H1 (cell line): ENCODE data around the gene PAX5. TPM values are rescaled to one million over a fixed set of nuclear protein-coding genes. Genes with fewer than 3 reads are reported as not detected.

Source experiments
- CTCF ChIA-PET: fragments of 300-600 bp; sonication (Branson Sonifier 250); formaldehyde crosslinking; loops from one replicate; lab custom pipeline; 2021; ENCODE audit not compliant: partially characterized antibody; lab: Charles Lee
- POLR2A ChIA-PET: fragments of 300-600 bp; sonication (Branson Sonifier 250); formaldehyde crosslinking; loops from one replicate; lab custom pipeline; 2021; ENCODE audit warnings: inconsistent platforms; ENCODE audit not compliant: partially characterized antibody; lab: Charles Lee
- DNase-seq, 2 experiments: peaks; one replicate each; pipeline versions ENCODE4 v3.0.0 to v3.0.0-alpha.2; 2010 to 2022; ENCODE audit warnings: low spot score in 2 of 2, low read depth in 1 of 2, mixed read lengths in 1 of 2
- FAIRE-seq: peaks from 2 replicates; lab custom pipeline; 2011; peaks lifted over from hg19 to GRCh38; lab: Jason Lieb, UNC
- H2AFZ ChIP-seq: 2 replicates; pipeline ENCODE4 v1.8.1; 2012; ENCODE audit warnings: low read length, inconsistent platforms
- H2AK5ac ChIP-seq: 2 replicates; pipeline ENCODE4 v1.6.1; 2013; ENCODE audit warnings: low read depth, low read length
- H2BK120ac ChIP-seq: replicated peaks from 2 replicates; pipeline ENCODE3; 2013; ENCODE audit warnings: low read depth, low read length, inconsistent platforms
- H2BK12ac ChIP-seq: 2 replicates; pipeline ENCODE4 v1.6.1; 2013; ENCODE audit warnings: low read depth, low read length
- H2BK15ac ChIP-seq: 2 replicates; pipeline ENCODE4 v1.6.1; 2013; ENCODE audit warnings: low read length
- H2BK20ac ChIP-seq: 2 replicates; pipeline ENCODE4 v1.6.1; 2013; ENCODE audit warnings: low read length
- H2BK5ac ChIP-seq: 2 replicates; pipeline ENCODE4 v1.6.1; 2013; ENCODE audit warnings: low read depth, low read length
- H3K14ac ChIP-seq: 2 replicates; pipeline ENCODE4 v1.6.1; 2013; ENCODE audit warnings: inconsistent platforms; ENCODE audit not compliant: insufficient read length
- H3K18ac ChIP-seq: 2 replicates; pipeline ENCODE4 v1.6.1; 2013; ENCODE audit warnings: low read length; ENCODE audit errors: extremely low read depth
- H3K23ac ChIP-seq: 2 replicates; pipeline ENCODE4 v1.6.1; 2013; ENCODE audit warnings: inconsistent platforms; ENCODE audit not compliant: insufficient read length
- H3K23me2 ChIP-seq: 2 replicates; pipeline ENCODE4 v1.6.1; 2013; ENCODE audit warnings: low read depth, low read length
- H3K27ac ChIP-seq: 2 replicates; pipeline ENCODE4 v1.6.1; 2011; ENCODE audit warnings: low read depth, low read length, inconsistent platforms
- H3K27me3 ChIP-seq, 4 experiments: replicated peaks in 1 of 4; 1 replicate in 1 of 4; 2 replicates in 3 of 4; pipeline versions ENCODE4 v1.6.1 to v1.8.1; 2011 to 2013; ENCODE audit warnings: low read length in 3 of 4, mild to moderate bottlenecking in 3 of 4, inconsistent platforms in 2 of 4, mixed read lengths in 2 of 4, moderate library complexity in 1 of 4; ENCODE audit not compliant: control insufficient read depth in 3 of 4, insufficient read depth in 3 of 4; ENCODE audit errors: extremely low read depth in 1 of 4
- H3K36me3 ChIP-seq, 4 experiments: 2 replicates each; pipeline versions ENCODE4 v1.6.1 to v1.8.1; 2011 to 2013; ENCODE audit warnings: mild to moderate bottlenecking in 4 of 4, low read length in 3 of 4, moderate library complexity in 2 of 4, control low read depth in 1 of 4, inconsistent platforms in 1 of 4; ENCODE audit not compliant: insufficient read depth in 4 of 4, control insufficient read depth in 2 of 4
- H3K4ac ChIP-seq: replicated peaks from 2 replicates; pipeline ENCODE3; 2013; ENCODE audit warnings: low read length, low read depth, mixed read lengths, inconsistent platforms; ENCODE audit not compliant: insufficient read length
- H3K4me1 ChIP-seq, 4 experiments: replicated peaks in 1 of 4; 1 replicate in 1 of 4; 2 replicates in 3 of 4; pipeline versions ENCODE4 v1.6.1 to v1.8.1; 2011 to 2013; ENCODE audit warnings: low read length in 3 of 4, inconsistent platforms in 2 of 4, mixed read lengths in 1 of 4; ENCODE audit not compliant: insufficient read depth in 4 of 4, control insufficient read depth in 3 of 4
- H3K4me2 ChIP-seq, 2 experiments: 2 replicates each; pipeline versions ENCODE4 v1.6.1 to v1.8.1; 2011 to 2013; ENCODE audit warnings: low read depth in 2 of 2, low read length in 2 of 2, control low read depth in 1 of 2, inconsistent platforms in 1 of 2, mild to moderate bottlenecking in 1 of 2; ENCODE audit not compliant: insufficient read depth in 1 of 2
- H3K4me3 ChIP-seq, 4 experiments: fragments of 200-600, 300-600 bp in 1 of 4; sonication (generic), shearing (Covaris generic), sonication (Bioruptor Twin) in 1 of 4; 2 replicates each; pipeline versions ENCODE4 v1.5.1 to v1.8.1; 2011 to 2016; ENCODE audit warnings: low read length in 4 of 4, low read depth in 3 of 4, control low read depth in 2 of 4, inconsistent platforms in 2 of 4, mild to moderate bottlenecking in 2 of 4, mixed read lengths in 1 of 4, moderate library complexity in 1 of 4; ENCODE audit not compliant: insufficient read depth in 2 of 4; ENCODE audit errors: extremely low read depth in 1 of 4
- H3K56ac ChIP-seq: replicated peaks from 2 replicates; pipeline ENCODE3; 2013; ENCODE audit warnings: low read depth, mild to moderate bottlenecking, mixed read lengths, low read length, inconsistent platforms; ENCODE audit not compliant: insufficient read length
- H3K79me1 ChIP-seq: 2 replicates; pipeline ENCODE4 v1.6.1; 2013; ENCODE audit warnings: low read depth, low read length, control low read depth
- H3K79me2 ChIP-seq, 2 experiments: 2 replicates each; pipeline versions ENCODE4 v1.6.1 to v1.8.1; 2012 to 2013; ENCODE audit warnings: low read length in 2 of 2, mild to moderate bottlenecking in 2 of 2, inconsistent platforms in 1 of 2; ENCODE audit not compliant: insufficient read depth in 2 of 2, control insufficient read depth in 1 of 2
- H3K9ac ChIP-seq, 4 experiments: replicated peaks in 1 of 4; 1 replicate in 1 of 4; 2 replicates in 3 of 4; pipeline versions ENCODE4 v1.6.1 to v1.8.1; 2011 to 2013; ENCODE audit warnings: low read depth in 3 of 4, low read length in 3 of 4, control low read depth in 2 of 4, mild to moderate bottlenecking in 2 of 4, moderate library complexity in 2 of 4, inconsistent platforms in 1 of 4; ENCODE audit errors: extremely low read depth in 1 of 4
- H3K9me3 ChIP-seq, 2 experiments: 2 replicates each; pipeline versions ENCODE4 v1.6.1 to v1.8.1; 2012 to 2013; ENCODE audit warnings: mild to moderate bottlenecking in 2 of 2, moderate library complexity in 2 of 2, control low read depth in 1 of 2, inconsistent platforms in 1 of 2, low read depth in 1 of 2, low read length in 1 of 2, mixed read lengths in 1 of 2; ENCODE audit not compliant: insufficient read depth in 2 of 2
- H4K20me1 ChIP-seq, 2 experiments: replicated peaks in 1 of 2; 2 replicates each; pipeline versions ENCODE3 to v1.8.1; 2011 to 2013; ENCODE audit warnings: inconsistent platforms in 2 of 2, low read length in 2 of 2, mild to moderate bottlenecking in 1 of 2; ENCODE audit not compliant: insufficient read depth in 2 of 2, control insufficient read depth in 1 of 2
- H4K5ac ChIP-seq: 2 replicates; pipeline ENCODE4 v1.6.1; 2013; ENCODE audit warnings: low read length, low read depth, mixed read lengths, inconsistent platforms; ENCODE audit not compliant: insufficient read length
- H4K8ac ChIP-seq: 2 replicates; pipeline ENCODE4 v1.8.0; 2013; ENCODE audit warnings: mild to moderate bottlenecking, moderate library complexity, low read length, inconsistent platforms; ENCODE audit not compliant: insufficient read depth; ENCODE audit errors: extremely low read depth
- H4K91ac ChIP-seq: replicated peaks from 2 replicates; pipeline ENCODE3; 2013; ENCODE audit warnings: low read length, mixed read lengths, inconsistent platforms; ENCODE audit not compliant: insufficient read length
- BRCA1 ChIP-seq: IDR thresholded peaks from 2 replicates; pipeline ENCODE4 v1.6.1; 2012; ENCODE audit warnings: low read depth, low read length, improper control_type of control experiment
- CREB1 ChIP-seq: IDR thresholded peaks from 2 replicates; pipeline ENCODE4 v1.6.1; 2012; ENCODE audit warnings: inconsistent platforms
- KDM1A ChIP-seq: fragments of 200-600, 300-600 bp; sonication (generic); IDR thresholded peaks from 2 replicates; pipeline ENCODE4 v1.7.1; 2016; ENCODE audit warnings: mild to moderate bottlenecking, low read length, borderline replicate concordance
- PHF8 ChIP-seq: fragments of 200-600 bp; sonication (generic); conservative IDR thresholded peaks from 2 replicates; pipeline ENCODE4 v1.7.1; 2012; ENCODE audit warnings: low read depth, mild to moderate bottlenecking, inconsistent platforms, low read length, moderate library complexity
- RBBP5 ChIP-seq: IDR thresholded peaks from 2 replicates; pipeline ENCODE4 v1.7.1; 2012; ENCODE audit warnings: low read depth, mild to moderate bottlenecking, inconsistent platforms, low read length, moderate library complexity, borderline replicate concordance
- RFX5 ChIP-seq: IDR thresholded peaks from 2 replicates; pipeline ENCODE4 v1.6.1; 2011; ENCODE audit warnings: low read depth, low read length, improper control_type of control experiment, borderline replicate concordance
- RNF2 ChIP-seq: fragments of 200-900, 300-1000 bp; sonication (generic); IDR thresholded peaks from 2 replicates; pipeline ENCODE4 v1.7.1; 2016; ENCODE audit warnings: borderline replicate concordance, low read depth, mild to moderate bottlenecking, antibody characterized with exemption, low read length; ENCODE audit not compliant: poor library complexity, severe bottlenecking; ENCODE audit errors: missing control alignments
- SAP30 ChIP-seq: fragments of 300-600 bp; sonication (generic); IDR thresholded peaks from 2 replicates; pipeline ENCODE4 v1.7.1; 2012; ENCODE audit warnings: low read length, moderate library complexity, mild to moderate bottlenecking, inconsistent platforms; ENCODE audit not compliant: insufficient read depth, insufficient replicate concordance
- TCF12 ChIP-seq: IDR thresholded peaks from 2 replicates; pipeline ENCODE4 v1.6.1; 2011; ENCODE audit warnings: low read depth, mild to moderate bottlenecking, low read length
- ZNF274 ChIP-seq: IDR thresholded peaks from 2 replicates; pipeline ENCODE4 v1.7.0; 2012; ENCODE audit warnings: low read length, borderline replicate concordance; ENCODE audit errors: extremely low read depth
- WGBS, 2 experiments: shearing (Covaris generic) in 1 of 2; methylation state at CpG; one replicate each; pipeline versions ENCODE4 v1.1.6 to v1.1.7; 2013 to 2015; ENCODE audit warnings: low lambda C conversion rate in 2 of 2, mixed read lengths in 2 of 2, inconsistent platforms in 1 of 2, low coverage in 1 of 2, missing lambda C conversion rate in 1 of 2; ENCODE audit not compliant: insufficient replicate concordance in 2 of 2, insufficient coverage in 1 of 2, insufficient read length in 1 of 2; ENCODE audit errors: extremely low coverage in 1 of 2, missing lambda C conversion rate in 1 of 2; 5-methylcytosine and 5-hydroxymethylcytosine counted together
- polyA plus RNA-seq, 7 experiments: library from polyadenylated mRNA; depleted of rRNA in 3 of 7; stranded (reverse) in 5 of 7; unstranded in 2 of 7; fragments of >200 nt in 5 of 7; fragments of 200-250 nt in 2 of 7; gene quantifications; 1 replicate in 5 of 7; 2 replicates in 1 of 7; 4 replicates in 1 of 7; pipeline versions ENCODE4 v1.2.1 to v1.2.3, GENCODE V29; 2011 to 2013; ENCODE audit warnings: missing spikeins in 2 of 7, mixed read lengths in 2 of 7
- total RNA-seq: library from RNA; stranded (reverse); fragmentation: NEBNext Ultra II Directional; extraction: Animal tissue kit (Norgen Biotek cat#: 25700); gene quantifications from 2 replicates; pipeline ENCODE4 v1.2.1, GENCODE V29; 2021
- TF ChIP-seq, protein P1 (sequence below): IDR thresholded peaks from 2 replicates; pipeline ENCODE4 v1.6.1; 2011; ENCODE audit warnings: low read length, improper control_type of control experiment

The PAX5 gene
- total and polyA plus RNA-seq, 2 of the 8 experiments (the other 6 are each of a cell fraction or from before 2014, with no cell fraction given) = 0.29 to 0.43 TPM

DNA sequence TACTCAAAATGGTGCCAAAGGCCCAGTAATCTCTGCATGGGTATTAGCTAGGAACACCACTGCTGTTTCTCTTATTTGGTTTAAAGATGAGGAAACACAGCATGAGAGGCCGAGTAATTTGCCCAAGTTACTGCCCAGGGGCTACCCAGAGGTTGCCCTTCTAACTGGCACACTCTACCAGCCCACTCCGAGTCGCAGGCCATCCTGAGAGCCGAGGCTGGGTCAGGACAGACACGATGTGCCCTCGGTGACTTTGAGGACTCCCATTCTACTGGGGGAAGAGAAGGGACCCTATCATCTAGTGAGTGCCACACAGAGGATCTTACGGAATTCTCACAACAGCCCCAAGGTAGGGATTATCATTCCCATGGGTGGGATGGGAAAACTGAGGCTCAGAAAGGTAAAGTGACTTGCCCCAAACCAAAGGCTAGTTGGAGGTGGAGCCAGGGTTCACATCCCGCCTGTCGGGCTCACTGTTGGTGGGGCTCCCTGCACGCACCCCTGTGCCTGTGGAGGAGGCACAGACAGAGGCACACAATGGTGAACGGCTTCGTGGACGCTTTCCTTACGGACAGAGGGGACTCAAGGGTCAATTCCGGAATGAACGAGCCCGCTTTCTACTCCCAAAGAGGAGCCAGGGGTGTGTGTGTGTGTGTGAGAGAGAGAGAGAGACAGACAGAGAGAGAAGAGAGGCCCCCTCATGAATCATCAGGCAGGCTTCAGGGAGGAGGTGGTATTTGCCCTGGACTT lies 236.4 kb downstream of the PAX5 start:
- H4K20me1 ChIP-seq = no peaks in the 10 kb centered on the region
- no peaks in the 10 kb centered on the region for H3K27me3 ChIP-seq
- H3K27ac ChIP-seq = no peak overlapping the region
- no peak overlapping the region for H2AK5ac ChIP-seq
- H3K9ac ChIP-seq = no peak overlapping the region
- POLR2A ChIA-PET = interaction anchor here (0.6 kb wide), 1 partner anchor 11 kb away, joined by 3 read pairs; no protein-coding TSS in a partner anchor
- no peak overlapping the region for H3K4me2 ChIP-seq
- H3K79me2 ChIP-seq = no peaks in the 10 kb centered on the region
- no peaks in the 10 kb centered on the region; the same call in 1 of the 2 replicates for H3K23me2 ChIP-seq
- no peak overlapping the region for H2BK120ac ChIP-seq
- DNase-seq (no peak), FAIRE-seq (no peak)
- H2BK5ac ChIP-seq = no peak overlapping the region
- no peaks in the 10 kb centered on the region for H3K79me1 ChIP-seq
- H4K5ac ChIP-seq = no peak overlapping the region
- H3K36me3 ChIP-seq = no peaks in the 10 kb centered on the region
- no peak overlapping the region for H3K18ac ChIP-seq
- no peak overlapping the region for H3K56ac ChIP-seq
- H3K23ac ChIP-seq = no peak overlapping the region
- H2BK12ac ChIP-seq = no peak overlapping the region
- no peak overlapping the region for H3K14ac ChIP-seq
- H3K4me3 ChIP-seq = no peak overlapping the region
- H4K8ac ChIP-seq = no peak overlapping the region
- no peak overlapping the region for H3K4ac ChIP-seq
- 85% methylated on average over 17 of the region's 17 CpGs; no CpG with 5 or more reads in 1 of the 2 experiments for WGBS, 2 experiments
- peaks cover 0 to 5% of the 10 kb centered on the region in 2 experiments; a peak in 1 of 4 replicates for H3K9me3 ChIP-seq
- H2BK20ac ChIP-seq = no peak overlapping the region
- H3K4me1 ChIP-seq = peaks cover 0 to 5% (median 0%) of the 10 kb centered on the region in 4 experiments; a peak in 2 of 7 replicates
- H4K91ac ChIP-seq = no peak overlapping the region
- H2AFZ ChIP-seq = no peak overlapping the region
- CTCF ChIA-PET = interaction anchor here (0.6 to 13.4 kb wide), 14 partner anchors 9 to 198 kb away, joined by 3 to 148 read pairs (median 5); no protein-coding TSS in a partner anchor
- no peak overlapping the region for H2BK15ac ChIP-seq
- TF ChIP-seq RNF2 (no peak), RFX5 (no peak), ZNF274 (no peak), TCF12 (no peak), KDM1A (no peak), SAP30 (no peak), BRCA1 (no peak), CREB1 (no peak), PHF8 (no peak), RBBP5 (no peak)
- TF ChIP-seq, protein P1, sequence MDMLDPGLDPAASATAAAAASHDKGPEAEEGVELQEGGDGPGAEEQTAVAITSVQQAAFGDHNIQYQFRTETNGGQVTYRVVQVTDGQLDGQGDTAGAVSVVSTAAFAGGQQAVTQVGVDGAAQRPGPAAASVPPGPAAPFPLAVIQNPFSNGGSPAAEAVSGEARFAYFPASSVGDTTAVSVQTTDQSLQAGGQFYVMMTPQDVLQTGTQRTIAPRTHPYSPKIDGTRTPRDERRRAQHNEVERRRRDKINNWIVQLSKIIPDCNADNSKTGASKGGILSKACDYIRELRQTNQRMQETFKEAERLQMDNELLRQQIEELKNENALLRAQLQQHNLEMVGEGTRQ = no peak
